Breast epithelium (tissue), 4 donors: Measurements from ENCODE around the gene TOGARAM2. TPM values are rescaled to one million over a fixed set of nuclear protein-coding genes. Genes with fewer than 3 reads are reported as not detected.

Experiments
- DNase-seq, 2 donors: peaks; one replicate each; pipeline ENCODE4 v3.0.0-alpha.2; 2019; ENCODE audit warnings: low spot score in 2 of 2
- H3K27ac ChIP-seq, 2 donors: fragments of 200-600 bp; sonication (generic) in 1 of 2; one replicate each; pipeline ENCODE4 v1.5.1; 2016 to 2019; ENCODE audit warnings: mild to moderate bottlenecking in 1 of 2
- H3K27me3 ChIP-seq, 2 donors: fragments of 200-600 bp; sonication (generic) in 1 of 2; one replicate each; pipeline versions ENCODE4 v1.5.1 to v1.6.0; 2017 to 2019; ENCODE audit warnings: control low read depth in 1 of 2, mild to moderate bottlenecking in 1 of 2
- H3K36me3 ChIP-seq: fragments of 200-600 bp; one replicate; pipeline ENCODE4 v1.5.1; 2019
- H3K4me1 ChIP-seq, 2 donors: fragments of 200-600 bp; sonication (generic); one replicate each; pipeline ENCODE4 v1.5.1; 2016 to 2019; ENCODE audit warnings: control low read depth in 1 of 2
- H3K4me3 ChIP-seq, 3 donors: fragments of 200-600 bp; sonication (generic); 1 replicate in 2 of 3; 2 replicates in 1 of 3; pipeline ENCODE4 v1.5.1; 2016 to 2019; ENCODE audit warnings: mild to moderate bottlenecking in 3 of 3, moderate library complexity in 2 of 3
- H3K9me3 ChIP-seq, 2 donors: fragments of 200-600 bp; sonication (generic) in 1 of 2; one replicate each; pipeline ENCODE4 v1.5.1; 2016 to 2019; ENCODE audit warnings: control low read depth in 1 of 2
- POLR2A ChIP-seq: fragments of 450-650 bp; IDR thresholded peaks from one replicate; pipeline ENCODE4 v1.6.1; 2016; ENCODE audit warnings: antibody characterized with exemption, mild to moderate bottlenecking, moderate library complexity
- POLR2AphosphoS5 ChIP-seq, 3 donors: sonication (generic); formaldehyde crosslinking; IDR thresholded peaks; one replicate each; pipeline ENCODE4 v1.6.1; 2017; ENCODE audit warnings: antibody characterized with exemption in 3 of 3
- intact Hi-C: fragments of 100-400 bp; cut with DNase I; formaldehyde crosslinking; loops from one replicate; pipeline ENCODE4 v1.15.1; 2023; ENCODE audit warnings: low total_unique reads
- total RNA-seq, 3 donors: library from RNA; depleted of rRNA; stranded (reverse); fragments of >200 nt; gene quantifications; one replicate each; pipeline ENCODE4 v1.1.0, GENCODE V29; 2016
- TF ChIP-seq, protein P1 (sequence below), 3 donors: fragments of 450-650 bp; IDR thresholded peaks; one replicate each; pipeline ENCODE4 v1.5.1; 2016 to 2017; ENCODE audit warnings: antibody characterized with exemption in 3 of 3, mild to moderate bottlenecking in 3 of 3, moderate library complexity in 3 of 3

TOGARAM2 gene
- total RNA-seq, 3 donors from 2014 or later = 0.15 to 2.7 (median 0.33) TPM

GRCh38 chr2:29051730-29052129 is 70.6 kb downstream of the TOGARAM2 start:
- TF ChIP-seq POLR2A (no peak), POLR2AphosphoS5 (IDR thresholded peaks at IDR 0.05) (no peak)
- TF ChIP-seq, protein P1, sequence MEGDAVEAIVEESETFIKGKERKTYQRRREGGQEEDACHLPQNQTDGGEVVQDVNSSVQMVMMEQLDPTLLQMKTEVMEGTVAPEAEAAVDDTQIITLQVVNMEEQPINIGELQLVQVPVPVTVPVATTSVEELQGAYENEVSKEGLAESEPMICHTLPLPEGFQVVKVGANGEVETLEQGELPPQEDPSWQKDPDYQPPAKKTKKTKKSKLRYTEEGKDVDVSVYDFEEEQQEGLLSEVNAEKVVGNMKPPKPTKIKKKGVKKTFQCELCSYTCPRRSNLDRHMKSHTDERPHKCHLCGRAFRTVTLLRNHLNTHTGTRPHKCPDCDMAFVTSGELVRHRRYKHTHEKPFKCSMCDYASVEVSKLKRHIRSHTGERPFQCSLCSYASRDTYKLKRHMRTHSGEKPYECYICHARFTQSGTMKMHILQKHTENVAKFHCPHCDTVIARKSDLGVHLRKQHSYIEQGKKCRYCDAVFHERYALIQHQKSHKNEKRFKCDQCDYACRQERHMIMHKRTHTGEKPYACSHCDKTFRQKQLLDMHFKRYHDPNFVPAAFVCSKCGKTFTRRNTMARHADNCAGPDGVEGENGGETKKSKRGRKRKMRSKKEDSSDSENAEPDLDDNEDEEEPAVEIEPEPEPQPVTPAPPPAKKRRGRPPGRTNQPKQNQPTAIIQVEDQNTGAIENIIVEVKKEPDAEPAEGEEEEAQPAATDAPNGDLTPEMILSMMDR (IDR thresholded peaks at IDR 0.05) = no peak
- Histone ChIP-seq H3K27me3 (no peaks in the 10 kb centered on the region), H3K36me3 (no peaks in the 10 kb centered on the region), H3K27ac (no peak overlapping the region), H3K4me3 (no peak overlapping the region), H3K9me3 (no peaks in the 10 kb centered on the region), H3K4me1 (no peaks in the 10 kb centered on the region)
- DNase-seq = no peak
- intact Hi-C loops = no loop called here

DNA sequence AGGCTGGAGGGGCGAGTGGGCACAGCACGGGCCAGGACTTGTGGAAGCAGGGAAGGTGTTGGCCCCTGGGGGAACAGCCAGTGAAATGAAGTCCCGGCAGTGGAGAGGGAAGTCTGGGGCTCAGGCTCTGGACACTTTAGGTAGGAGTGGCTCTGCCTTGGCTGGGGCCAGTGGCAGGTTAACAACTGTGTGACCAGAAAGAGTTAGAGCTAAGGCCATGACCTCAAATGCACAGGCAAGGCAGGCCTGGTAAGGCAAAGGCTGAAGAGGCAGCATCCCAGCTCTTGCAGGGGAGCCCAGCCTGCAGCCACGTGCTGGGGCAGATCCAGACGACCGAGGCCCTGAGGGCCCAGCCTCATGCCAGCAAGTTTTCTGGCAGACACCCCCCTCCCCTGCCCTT is 71.7 kb downstream of the TOGARAM2 start:
- Histone ChIP-seq H3K9me3 (no peaks in the 10 kb centered on the region), H3K27ac (peak overlapping the region; percentile 3 to 72), H3K4me1 (no peaks in the 10 kb centered on the region), H3K4me3 (no peak overlapping the region), H3K36me3 (no peaks in the 10 kb centered on the region), H3K27me3 (no peaks in the 10 kb centered on the region)
- TF ChIP-seq POLR2A (no peak), POLR2AphosphoS5 (IDR thresholded peaks at IDR 0.05) (no peak)
- TF ChIP-seq, protein P1 (IDR thresholded peaks at IDR 0.05) = no peak
- DNase-seq = no peak
- intact Hi-C loops = no loop called here

DNA sequence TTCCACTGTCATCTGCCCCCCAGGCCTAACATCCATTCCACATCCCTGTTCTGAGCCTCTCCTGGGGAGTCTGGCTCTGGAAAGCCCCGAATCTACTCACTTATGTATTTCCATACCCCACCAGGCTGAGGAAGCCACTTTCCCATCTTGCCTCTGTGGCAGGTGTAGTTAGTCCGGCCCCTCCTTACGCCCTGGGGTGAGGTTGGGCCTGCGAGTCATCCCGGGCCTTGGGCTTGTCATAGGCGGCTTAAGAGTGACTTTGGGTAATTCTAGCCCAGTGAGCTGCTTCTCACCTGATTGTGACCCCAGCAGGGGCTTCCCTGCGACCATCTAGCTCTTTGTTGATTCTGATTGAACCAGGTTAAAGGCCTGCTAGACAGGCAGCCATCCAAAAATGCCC is 72.1 kb downstream of the TOGARAM2 start:
- intact Hi-C loops = no loop called here
- TF ChIP-seq, protein P1 (IDR thresholded peaks at IDR 0.05) = no peak
- no peak for TF ChIP-seq POLR2A
- no peak for TF ChIP-seq POLR2AphosphoS5 (IDR thresholded peaks at IDR 0.05)
- Histone ChIP-seq H3K9me3 (no peaks in the 10 kb centered on the region), H3K27me3 (no peaks in the 10 kb centered on the region), H3K36me3 (no peaks in the 10 kb centered on the region), H3K27ac (peak overlapping the region; percentile 3 to 72), H3K4me3 (no peak overlapping the region), H3K4me1 (no peaks in the 10 kb centered on the region)
- DNase-seq = peak in 1 of 2 donors; percentile 7

DNA sequence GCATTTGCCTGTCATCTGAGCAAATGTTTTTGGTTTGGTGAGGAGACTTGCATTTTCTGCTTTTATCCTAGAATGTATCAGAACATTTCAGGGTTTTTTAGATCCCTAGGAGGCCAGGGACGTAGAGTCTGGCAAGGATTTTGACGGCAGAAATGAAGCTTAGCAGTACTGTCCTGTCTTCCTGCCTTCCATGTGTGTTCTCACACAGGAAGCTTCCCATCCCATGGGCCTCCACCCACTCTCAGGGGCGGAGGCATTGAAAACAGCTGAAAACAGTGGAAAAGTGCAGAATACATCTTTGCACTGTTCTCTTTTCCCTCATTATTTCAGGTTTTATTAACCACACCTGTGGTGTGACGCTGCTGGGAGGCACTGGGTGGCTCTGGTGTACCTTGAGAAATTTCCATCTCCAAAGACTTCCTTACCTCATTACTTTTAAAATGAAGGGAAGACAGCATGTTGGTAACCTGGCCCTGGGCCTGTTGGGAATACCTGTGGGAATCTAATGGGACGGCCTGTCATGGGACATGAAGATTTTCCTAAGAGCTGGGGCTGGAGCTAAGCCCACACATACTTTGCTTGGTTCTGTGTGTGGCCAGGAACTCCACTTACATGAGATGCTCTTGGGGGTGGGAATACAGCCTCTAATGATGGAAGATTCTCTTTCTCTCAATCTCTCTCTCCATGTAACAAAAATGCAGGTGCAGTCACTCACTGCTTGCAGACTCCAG is 72.7 kb downstream of the TOGARAM2 start:
- Histone ChIP-seq H3K27ac (peak overlapping the region; percentile 3 to 72), H3K27me3 (no peaks in the 10 kb centered on the region), H3K9me3 (no peaks in the 10 kb centered on the region), H3K36me3 (no peaks in the 10 kb centered on the region), H3K4me3 (no peak overlapping the region), H3K4me1 (no peaks in the 10 kb centered on the region)
- TF ChIP-seq POLR2AphosphoS5 (IDR thresholded peaks at IDR 0.05) (no peak), POLR2A (no peak)
- TF ChIP-seq, protein P1 (IDR thresholded peaks at IDR 0.05) = peak in 1 of 3 donors; percentile 31
- intact Hi-C loops = no loop called here
- peak; percentile 40 to 69 for DNase-seq

GRCh38 chr2:29054430-29054829 is 73.3 kb downstream of the TOGARAM2 start:
- intact Hi-C loops = no loop called here
- no peaks in the 10 kb centered on the region for H3K9me3 ChIP-seq
- peak in 1 of 2 donors; percentile 1 for DNase-seq
- H3K4me1 ChIP-seq = no peaks in the 10 kb centered on the region
- peak overlapping the region; percentile 3 to 72 for H3K27ac ChIP-seq
- H3K36me3 ChIP-seq = no peaks in the 10 kb centered on the region
- TF ChIP-seq, protein P1 (IDR thresholded peaks at IDR 0.05) = no peak
- TF ChIP-seq POLR2AphosphoS5 (IDR thresholded peaks at IDR 0.05) = no peak
- TF ChIP-seq POLR2A = no peak
- H3K27me3 ChIP-seq = no peaks in the 10 kb centered on the region
- no peak overlapping the region for H3K4me3 ChIP-seq
